Esophagus mucosa (tissue), 1 donor: Measurements from ENCODE around the gene COPS7B. TPM values are rescaled to one million over a fixed set of nuclear protein-coding genes. Genes with fewer than 3 reads are reported as not detected.

Experiments used
- ATAC-seq: fragments of 200-7000 bp; cut with Tn5 transposase; one replicate; pipeline ENCODE4 v1.9.1; 2020
- total RNA-seq: library from RNA; stranded (reverse); gene quantifications from one replicate; pipeline ENCODE4 v1.2.4, GENCODE V29; 2023
- donor health status: DM: yes; HTN: yes; CAD: no.

Gene COPS7B
- total RNA-seq, 1 donor from 2014 or later: 16.8 TPM

DNA sequence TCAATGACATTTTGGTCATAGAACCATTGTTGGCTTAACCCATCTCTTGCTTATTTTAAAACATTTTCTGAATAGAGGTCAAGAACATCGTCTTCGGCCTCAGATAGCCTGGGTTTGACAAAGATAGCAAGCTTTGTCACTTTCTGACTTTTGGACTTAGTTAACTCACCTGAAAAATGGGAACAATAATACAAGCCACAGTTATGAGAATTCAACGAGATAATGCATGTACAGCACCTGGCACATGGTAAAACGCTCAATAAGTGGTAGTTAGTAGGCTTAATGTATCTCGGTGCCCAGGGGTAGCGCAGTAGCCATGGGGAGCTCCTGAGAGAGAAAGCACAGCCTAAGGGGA lies 446 bp upstream of the COPS7B start:
- no peak for ATAC-seq

DNA sequence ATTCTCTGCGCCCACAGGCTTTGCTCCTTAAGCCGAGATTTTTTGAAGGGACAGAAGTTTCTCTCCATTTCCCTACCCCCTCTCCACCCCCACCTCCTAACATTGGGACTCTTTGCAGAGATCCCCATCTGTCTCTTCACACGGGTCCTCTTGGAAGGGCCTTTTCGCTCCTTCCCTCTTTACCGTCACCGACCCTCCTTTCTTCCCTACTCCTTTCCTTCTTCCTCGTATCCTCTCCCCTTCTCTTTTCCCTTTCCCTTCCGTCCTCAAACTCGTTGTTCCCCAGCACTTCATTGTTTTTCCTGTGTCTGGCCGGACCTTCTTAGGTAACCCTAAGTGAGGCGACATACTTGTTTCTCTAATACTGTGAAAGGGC lies 660 bp downstream of the COPS7B start:
- ATAC-seq: no peak

DNA sequence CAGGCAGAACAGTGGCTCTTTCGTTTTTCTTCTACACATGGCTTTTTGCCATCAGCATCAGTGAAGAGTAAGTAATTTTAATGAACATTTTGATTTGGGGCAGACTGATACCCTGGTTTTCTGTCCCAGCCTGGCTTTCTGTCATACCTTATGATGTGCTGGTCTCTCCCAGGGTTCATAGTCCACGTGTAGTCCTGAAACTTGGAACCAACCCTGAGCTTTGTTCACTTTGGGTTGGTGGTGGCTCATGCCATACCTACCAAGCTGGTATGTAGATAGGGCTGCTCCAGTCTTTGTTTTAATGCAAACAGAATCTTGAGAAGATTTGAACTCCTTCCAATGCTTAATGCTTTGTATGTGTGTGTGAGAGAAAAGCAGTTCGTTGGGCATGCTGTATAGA lies 4.9 kb downstream of the COPS7B start:
- ATAC-seq: no peak

DNA sequence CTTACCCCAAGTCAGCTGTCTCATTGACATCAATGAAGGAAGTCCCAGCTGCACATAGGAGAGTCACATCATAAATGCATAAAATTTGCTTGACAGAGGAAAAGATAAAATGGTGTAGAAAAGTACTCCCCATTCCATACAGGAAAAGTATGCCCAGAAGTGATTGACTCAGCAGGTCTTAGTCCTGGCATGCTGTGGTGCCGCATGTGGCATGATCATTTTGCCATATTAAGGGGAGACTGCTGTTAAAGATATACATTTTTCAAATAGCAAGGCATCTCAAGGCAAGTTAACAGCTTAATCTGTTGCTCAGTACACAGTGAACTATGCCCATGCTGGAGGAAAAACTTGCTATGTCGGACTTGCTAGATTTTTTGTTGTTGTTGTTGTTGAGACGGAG lies 8.1 kb downstream of the COPS7B start:
- ATAC-seq: peak; percentile 19

DNA sequence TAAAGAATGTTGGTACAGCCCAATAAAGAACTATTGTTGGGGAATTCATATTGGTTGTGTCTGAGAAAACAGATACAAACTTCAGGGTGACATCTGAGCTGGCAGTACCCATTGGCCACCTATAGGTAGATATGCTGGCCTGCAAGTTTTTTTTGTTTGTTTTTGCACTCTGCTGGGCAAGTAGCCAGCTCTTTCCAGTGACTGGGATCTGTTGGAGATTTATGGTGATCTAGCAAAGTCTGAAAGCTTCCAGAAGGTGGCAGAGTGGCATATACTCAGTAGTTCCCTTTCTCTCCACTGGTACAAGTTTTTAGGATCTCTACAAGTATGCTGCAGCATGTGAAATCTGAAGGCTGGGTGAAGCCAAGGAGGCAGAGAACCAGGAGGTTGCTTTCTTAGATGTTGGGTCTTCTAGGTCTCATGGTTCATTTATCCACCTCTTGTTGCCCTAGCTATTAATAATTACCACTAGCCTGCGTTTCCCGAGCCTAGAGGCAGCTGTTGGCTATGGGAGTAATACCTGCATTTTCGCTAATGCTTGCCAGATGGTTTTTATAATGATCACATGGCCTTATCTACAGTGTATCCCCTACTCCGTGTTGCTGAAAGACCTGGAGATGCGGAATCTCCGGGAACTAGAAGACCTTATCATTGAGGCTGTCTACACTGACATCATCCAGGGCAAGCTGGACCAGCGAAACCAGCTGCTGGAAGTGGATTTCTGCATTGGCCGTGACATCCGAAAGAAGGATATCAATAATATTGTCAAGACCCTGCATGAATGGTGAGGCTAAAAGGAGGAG lies 9.5 kb downstream of the COPS7B start:
- peak; percentile 79 for ATAC-seq

DNA sequence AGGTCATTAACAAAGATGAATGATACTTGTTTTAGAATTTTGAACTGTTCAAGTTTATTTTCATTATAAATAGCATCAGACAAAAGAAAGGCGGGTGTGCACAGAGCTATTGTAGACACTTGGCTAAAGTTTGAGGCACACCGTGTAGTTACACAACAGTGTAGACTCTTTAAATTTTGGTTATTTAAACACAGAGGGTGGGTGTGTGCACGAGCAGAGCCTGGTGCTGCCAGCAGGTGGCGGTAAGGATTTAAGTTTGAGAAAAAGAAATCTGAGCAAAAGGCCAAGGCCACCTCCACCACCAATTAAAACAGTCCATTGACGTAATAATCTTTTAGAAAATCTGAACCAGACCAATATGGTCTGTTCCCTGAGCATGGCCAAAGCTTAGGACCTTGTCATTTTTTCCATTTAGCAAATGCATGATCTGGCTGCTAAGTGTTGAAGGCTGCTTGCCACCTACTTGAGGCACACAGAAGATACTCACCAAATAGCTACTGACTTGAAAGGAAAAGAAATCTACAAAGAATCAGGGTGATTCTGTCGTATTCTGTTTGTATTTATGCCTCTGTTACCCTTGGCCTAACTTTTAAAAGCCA lies 14.3 kb downstream of the COPS7B start:
- peak; percentile 36 for ATAC-seq

DNA sequence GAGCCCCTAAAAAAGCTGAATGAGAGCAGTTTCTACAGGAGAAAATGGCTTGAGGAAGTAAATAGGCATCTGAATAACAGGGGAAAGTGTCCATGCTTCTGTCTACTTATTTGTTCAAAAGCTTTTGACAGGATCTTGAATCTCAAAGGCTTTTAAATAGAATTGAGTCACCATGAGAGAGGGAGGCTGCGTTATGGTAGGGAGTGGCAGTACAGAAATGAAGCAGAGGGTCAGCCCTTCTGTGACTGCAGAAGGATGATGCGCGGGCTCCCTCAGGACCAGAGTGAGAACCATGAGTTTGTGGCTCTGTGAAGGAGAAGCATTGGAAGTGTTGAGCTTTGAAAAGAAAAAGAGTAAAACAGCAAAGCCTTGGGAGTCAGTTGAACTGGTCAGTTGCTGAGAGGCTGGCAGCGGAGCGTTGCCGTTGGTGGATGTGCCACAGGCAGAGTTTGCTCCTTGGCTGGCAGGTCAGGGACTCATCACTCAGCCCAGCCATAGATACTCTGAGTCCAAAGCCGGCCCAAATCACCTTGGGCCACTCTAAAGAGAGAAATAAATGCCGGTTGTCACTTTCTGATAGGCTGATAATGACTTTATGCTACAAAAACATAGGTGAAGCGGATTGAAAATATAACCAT lies 17.4 kb downstream of the COPS7B start:
- ATAC-seq: no peak

DNA sequence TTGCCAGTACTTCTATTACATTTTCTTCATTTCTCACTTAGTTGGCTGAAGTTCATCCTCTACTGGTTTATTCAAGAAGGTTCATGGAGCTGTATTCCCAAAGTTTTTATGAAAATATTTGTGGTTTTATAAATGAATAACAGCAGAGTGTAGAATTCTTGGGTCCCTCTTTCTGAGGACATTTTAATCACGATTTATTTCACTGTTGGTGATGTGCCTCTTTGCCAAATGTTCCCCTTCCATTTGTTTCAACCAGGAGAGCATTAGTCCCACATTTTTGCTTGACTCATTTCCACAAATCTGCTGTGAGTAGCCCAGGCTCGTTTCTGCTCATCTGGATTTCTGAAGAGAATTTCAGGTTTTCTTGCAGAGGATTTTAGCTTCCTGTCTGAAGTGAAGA lies 20.8 kb downstream of the COPS7B start:
- no peak for ATAC-seq

DNA sequence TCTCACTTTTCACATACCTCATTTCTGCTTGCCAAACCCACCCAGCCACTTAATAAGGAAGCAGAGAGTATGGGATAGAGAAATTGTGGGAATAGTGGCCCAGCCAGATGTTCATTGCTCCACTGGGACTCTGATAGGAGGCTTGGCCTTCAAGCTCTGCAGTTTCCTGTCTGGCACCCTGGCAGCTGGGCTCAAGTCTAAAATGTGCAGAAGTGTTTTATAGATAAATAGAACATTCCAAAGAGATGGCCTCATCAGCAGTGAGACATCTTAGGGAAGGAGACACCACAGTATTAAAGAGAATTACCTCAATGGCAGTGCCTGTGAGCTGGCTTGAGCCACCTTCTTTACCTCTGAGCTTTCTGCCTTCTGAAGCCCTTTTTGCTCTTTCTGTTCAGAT lies 24.7 kb downstream of the COPS7B start:
- ATAC-seq: no peak

DNA sequence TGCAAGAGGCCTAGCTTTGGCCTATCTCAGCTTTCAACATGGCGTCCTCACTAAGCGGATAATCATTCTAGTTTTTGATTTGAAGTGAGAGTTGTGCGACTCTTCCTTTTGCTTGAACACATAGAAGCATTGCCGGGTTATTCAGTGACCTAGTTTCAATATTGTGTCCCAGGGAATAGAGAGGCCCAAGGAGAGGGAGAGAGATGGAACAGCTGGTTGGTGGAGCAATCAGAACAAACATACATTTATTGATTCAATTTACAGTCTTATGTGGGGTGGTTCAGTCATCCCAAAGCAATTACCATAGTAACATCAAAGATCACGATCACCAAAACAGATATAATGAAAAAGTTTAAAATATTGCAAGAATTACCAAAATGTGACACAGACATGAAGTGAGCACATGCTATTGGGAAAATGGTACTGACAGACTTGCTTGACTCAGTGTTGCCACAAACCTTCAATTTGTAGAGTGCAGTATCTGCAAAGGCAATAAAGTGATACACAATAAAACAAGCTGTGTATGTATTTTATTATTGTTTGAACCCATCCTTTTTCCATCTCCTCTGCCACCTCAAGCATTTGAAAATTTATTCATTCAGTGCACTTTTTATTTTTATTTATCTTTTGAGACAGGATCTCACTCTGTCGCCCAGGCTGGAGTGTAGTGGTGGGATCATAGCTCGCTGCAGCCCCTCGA lies 30.2 kb downstream of the COPS7B start:
- ATAC-seq: no peak

DNA sequence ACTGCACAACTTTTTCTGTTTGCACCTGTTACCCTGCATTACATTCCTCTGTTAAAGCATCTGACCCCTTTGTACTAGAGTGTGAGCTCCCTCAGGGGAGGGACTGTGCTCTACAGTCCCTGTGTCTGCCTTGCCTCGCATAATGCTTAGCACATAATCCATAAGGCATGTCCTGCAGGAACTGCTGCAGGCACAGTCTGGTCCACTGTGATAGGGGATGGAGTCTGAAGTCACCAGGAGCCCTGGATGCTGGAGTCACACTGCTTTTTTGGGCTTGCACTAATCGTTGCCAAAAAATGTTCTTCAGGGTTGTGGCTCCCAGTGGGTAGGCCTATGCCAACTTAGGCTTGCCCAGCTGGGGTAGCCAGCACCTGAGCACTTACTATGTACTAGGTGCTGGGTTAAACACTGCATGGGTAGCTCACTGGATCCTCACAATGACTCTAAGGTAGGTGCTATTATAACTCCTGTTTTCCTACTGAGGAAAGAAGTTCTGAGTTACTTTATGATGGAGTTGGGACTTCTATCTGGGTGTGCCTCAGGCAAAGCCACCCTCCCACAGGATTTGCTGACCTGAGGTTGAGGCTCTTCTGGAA lies 33.3 kb downstream of the COPS7B start:
- no peak for ATAC-seq

DNA sequence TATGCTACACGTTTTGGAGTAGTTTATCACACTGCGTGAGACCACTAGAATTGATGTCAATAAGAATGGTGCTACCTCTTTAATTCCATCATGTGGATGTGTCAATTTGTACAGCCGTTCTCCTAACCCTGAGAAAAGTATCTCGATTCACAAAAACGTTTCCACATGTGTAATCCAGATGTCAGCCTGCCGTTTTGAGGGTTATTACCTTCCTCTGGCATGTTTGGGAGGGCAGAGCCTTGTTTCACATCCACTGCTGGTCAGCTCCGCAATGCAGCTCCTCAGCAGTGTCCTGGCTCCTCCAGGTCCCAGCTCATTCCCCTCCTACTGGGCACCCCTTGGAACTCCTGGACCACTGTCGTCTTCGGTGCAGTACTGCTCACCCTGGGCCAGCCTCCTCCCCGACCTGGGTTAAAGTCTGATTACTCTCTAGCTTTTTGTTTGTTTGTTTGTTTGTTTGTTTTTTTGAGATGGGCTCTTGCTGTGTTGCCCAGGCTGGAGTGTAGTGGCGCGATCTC lies 34.6 kb downstream of the COPS7B start:
- ATAC-seq: no peak

DNA sequence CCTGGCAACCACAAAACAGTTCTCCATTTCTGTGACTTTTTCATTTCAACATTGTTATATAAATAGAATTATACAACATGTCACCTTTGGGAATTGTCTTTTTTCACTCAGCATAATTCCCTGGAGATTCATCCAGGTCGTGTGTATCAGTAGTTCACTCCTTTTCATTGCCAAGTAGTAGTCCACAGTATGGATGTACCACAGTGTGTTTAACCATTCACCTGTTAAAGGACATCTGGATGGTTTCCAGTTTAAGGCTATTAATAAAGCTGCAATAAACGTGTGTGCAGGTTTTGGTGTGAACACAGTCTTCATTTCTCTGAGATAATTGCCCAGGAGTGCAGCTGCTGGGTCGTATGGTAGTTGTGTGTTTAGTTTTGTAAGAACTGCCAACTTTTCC lies 35.7 kb downstream of the COPS7B start:
- no peak for ATAC-seq

DNA sequence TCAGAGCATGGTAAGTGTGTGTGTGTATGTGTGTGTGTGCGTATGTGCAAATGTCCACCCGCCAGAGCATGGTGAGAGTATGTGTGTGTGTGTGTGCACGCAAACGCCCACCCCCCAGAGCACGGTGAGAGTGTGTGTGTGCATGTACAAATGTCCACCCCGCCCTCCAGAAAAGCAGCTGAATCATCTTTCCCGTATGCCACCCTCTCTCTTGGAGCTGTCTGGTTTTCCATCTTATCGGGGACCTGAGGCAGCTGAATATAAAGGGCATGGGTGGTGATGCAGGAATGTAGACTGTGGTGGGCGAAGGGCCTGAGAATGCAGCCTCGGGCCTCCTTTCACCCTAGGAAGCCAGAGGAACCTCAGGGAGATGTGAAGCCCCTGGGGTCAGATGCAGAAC lies 66.9 kb downstream of the COPS7B start:
- ATAC-seq: no peak

DNA sequence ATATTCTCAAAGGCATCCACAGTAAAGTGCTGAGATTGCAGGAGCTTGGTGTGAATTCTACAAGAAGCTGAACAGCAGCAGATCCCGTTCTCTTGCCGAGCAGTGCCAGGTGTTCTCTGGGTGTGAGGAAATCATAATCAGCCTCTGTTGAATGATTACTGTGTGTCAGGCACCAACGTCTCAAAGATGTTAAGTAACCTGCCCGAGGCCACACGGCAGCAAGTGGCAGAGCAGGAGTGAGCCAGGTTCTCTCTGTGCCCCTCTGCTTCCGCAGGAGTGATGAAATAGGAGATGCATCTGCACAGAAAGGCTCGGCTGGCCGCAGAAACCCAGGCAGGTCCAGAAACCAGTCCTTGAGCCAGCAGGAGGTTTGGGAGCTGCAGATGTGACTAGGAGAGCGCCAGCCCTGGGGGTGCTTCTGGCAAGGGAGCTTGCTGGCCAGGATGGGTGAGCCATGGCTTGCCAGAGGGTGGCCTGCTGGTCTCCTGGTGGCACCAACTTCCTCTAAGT lies 68.4 kb downstream of the COPS7B start:
- ATAC-seq: peak; percentile 29

DNA sequence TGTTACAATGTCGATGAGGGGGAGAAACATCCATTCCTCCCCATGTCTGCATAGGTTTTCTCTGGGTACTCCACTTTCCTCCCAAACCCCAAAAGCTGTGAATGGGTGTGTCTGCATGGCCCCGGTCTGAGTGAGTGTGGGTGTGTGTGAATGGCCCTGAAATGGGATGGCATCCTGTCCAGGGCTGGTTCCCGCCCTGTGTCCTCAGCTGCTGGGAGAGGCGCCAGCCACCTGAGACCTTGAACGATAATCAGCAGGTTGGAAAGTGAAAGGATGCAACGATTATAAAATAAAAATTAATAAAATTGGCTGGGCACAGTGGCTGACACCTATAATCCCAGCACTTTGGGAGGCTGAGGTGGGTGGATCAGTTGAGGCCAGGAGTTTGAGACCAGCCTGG lies 70.7 kb downstream of the COPS7B start:
- ATAC-seq: no peak

Other genes starting within 250 kb of the COPS7B start
- gene TEX44, start 193.6 kb upstream of the COPS7B start, total RNA-seq: not detected
- 924 TPM for gene PTMA, start 77.9 kb upstream of the COPS7B start, total RNA-seq
- 18.5 TPM for gene PDE6D, start 5.2 kb upstream of the COPS7B start, total RNA-seq
- 2.1 TPM for gene NPPC, start 140.0 kb downstream of the COPS7B start, total RNA-seq
- gene DIS3L2, start 175.3 kb downstream of the COPS7B start, total RNA-seq: 25.0 TPM